Bone marrow (tissue), 2 donors: ENCODE results near the gene EBLN1.
"Not testable (repeated sequence)": the region's sequence is repeated elsewhere in the genome, so short reads cannot be mapped to it uniquely, and the experiment has no call there.

Experiments
- DNase-seq, 2 donors: peaks; one replicate each; lab custom pipeline; 2025; lab: John Stamatoyannopoulos, UW

The EBLN1 gene

GRCh38 chr10:22228167-22228938 is 10.5 kb upstream of the EBLN1 start:
- peak in 1 of 2 donors; percentile 50 for DNase-seq

GRCh38 chr10:22226599-22226998 is 8.8 kb upstream of the EBLN1 start:
- DNase-seq: peak in 1 of 2 donors; percentile 17

DNA sequence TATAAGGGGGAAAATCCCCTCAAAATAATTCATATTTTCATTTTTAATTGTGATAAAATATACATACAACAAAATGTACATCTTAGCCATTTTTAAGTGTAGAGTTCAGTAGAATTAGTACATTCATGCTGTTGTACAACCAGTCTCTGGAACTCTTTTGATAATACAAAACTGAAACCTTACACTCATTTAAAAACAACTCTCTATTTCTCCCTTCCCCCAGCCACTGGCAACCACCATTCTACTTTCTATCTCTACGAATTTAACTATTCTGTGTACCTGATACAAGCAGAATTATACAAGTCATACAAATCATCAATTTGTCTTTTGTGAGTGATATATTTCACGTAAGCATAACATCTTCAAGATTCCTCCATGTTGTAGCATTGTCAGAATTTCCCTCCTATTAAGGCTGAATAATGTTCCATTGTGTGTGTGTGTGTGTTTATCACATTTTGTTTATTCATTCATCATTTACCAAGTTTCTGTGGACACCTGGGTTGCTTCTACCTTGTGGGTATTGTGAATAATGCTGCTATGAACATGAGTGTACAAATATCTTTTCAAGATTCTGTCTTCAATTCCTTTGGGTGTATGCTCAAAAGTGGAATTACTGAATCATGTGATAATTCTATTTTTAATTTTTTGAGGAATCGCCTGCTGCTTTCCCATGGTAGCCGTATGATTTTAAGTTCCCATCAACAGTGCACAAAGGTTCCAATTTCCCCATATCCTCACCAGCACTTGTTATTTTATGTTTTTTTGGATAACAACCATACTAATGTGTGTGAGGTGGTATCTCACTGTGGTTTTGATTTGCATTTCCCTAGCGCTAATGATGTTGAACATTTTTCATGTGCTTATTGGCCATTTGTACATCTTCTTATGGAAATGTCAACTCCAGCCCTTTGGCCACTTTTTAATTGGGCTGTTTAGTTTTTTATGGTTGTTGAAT is 4.7 kb upstream of the EBLN1 start:
- no peak for DNase-seq

DNA sequence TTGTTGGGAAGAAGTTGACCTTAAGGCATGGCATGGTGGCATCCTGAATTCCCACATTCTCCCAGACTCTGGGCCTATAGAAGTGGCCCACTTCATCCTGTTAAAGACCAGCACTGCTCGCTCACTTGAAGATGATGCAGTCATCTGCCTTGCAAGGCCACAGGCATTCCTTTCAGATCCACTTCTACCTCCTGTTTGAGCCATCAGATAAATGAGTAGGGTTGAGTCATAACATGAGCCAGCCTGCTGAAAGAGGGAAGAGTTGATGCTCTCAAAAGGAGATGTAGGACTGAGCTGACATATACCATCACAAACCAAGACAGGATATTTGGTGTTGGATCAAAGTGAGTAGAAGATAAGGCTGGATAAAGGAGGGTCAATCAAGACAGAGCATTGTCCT is 1.5 kb upstream of the EBLN1 start:
- DNase-seq: no peak

- no peak for DNase-seq
These were observed 633 bp upstream of the EBLN1 start for GRCh38 chr10:22218448-22218847.

DNA sequence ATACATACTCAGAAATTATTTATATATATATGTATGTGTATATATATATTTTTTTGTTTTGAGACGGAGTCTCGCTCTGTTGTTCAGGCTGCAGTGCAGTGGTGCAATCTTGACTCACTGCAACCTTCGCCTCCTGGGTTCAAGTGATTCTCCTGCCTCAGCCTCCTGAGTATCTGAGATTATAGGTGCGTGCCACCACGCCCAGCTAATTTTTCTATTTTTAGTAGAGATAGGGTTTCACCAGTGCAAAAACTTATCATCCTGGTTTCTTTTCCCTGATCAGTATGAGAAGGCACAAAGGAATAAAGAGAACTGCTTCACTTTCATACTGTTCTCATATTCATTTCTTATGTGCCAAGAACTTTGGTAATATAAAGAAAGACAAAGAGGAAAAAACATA is 731 bp downstream of the EBLN1 start:
- DNase-seq: not testable (repeated sequence)

DNA sequence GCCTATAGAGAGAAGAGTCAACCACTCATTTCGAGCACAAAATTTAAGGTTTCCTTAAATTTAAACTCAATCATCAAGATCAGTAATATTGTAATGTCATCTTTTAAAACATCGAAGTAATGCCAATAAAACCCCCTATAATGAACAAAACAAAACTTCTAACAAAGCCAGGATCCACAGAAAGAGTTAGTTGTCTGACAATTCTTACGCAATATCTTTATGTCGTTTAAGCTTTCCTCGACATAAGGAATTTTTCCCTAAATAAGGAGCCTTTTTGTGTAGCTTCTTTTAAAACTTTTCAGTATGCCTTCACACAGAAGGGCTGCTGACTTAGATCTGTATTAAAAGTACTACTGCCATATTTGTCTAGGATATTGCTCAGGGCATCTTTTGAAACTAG is 7.5 kb downstream of the EBLN1 start:
- no peak for DNase-seq

- no peak for DNase-seq
These were observed 23.9 kb downstream of the EBLN1 start for GRCh38 chr10:22193945-22194344.

- DNase-seq: no peak
These were observed 32.2 kb downstream of the EBLN1 start for GRCh38 chr10:22185586-22185985.

DNA sequence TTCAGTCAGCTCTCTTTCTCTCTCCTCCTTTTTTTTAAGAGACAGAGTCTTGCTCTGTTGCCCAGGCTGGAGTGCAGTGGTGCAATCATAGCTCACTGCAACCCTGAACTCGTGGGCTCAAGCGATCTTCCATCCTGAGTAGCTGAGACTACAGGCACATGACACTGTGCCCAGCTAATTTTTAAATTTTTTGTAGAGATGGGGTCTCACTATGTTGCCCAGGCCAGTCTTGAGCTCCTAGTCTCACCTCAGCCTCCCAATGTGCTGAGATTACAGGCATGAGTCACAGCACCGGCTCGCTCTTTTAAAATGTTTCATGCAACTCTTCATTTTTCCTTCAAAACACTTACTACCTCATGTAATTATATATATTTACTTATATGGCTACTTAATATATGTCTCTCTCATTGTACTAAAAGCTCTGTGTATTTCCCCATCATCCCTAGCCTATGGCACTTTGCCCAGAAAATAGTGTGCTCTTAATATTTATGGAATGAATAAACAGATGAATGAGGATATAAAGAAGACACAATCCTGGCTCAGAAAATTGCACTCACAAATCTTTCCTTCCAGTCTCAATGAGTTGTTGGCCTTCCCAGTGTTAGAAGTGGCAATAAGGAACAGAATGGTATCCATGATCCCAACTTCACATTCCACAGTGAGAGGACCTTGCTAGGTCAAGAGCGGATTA is 33.9 kb downstream of the EBLN1 start:
- DNase-seq: no peak

DNA sequence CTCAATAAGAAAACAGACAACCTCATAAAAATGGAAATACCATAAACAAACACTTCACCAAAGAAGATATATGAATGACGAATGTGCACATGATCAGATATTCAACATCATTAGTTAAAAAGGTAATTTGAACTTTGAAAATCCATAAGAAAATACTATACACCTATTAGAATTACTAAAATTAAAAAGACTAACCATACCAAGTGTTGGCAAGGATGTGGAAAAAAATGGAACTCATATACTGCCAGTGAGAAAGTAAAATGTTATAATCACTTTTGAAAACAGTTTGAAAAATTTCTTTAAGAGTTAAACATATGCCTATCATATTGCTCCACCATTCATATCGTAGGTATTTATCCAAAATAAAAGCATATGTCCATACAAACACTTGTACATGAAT is 37.1 kb downstream of the EBLN1 start:
- no peak for DNase-seq

DNA sequence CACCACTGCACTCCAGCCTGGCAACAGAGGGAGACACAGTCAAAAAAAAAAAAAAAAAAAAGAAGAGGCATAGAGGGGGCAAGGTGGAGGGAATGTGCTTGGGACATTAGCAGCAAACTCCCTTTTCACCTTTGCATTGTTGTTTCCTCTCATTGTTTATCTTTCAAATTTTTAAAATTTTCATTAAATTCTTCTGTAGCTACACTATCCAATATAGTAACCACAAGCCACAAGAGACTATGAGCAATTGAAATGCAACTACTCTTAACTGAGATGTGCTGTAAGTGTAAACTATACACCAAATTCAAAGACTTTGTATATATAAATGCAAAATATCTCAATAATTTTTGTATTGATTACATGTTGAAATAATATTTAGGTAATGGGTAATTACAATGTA is 43.4 kb downstream of the EBLN1 start:
- no peak for DNase-seq

DNA sequence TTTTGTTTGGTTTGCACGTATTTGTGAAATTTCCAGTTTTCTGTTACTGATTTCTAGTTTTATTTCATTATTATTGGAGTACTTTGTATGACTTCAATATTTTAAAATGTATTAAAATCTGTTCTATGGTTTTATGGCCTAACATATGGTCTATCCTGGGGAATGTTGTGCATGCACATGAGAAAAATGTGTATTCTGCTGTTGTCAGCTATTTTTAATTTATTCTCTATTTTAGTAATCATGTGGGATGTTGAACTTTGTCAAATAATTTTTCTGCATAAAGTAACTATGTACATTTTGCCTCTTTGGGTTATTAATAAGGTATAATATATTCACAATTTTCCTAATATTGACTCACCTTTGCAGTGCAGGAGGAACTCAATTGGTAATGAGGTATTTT is 46.7 kb downstream of the EBLN1 start:
- DNase-seq: no peak

DNA sequence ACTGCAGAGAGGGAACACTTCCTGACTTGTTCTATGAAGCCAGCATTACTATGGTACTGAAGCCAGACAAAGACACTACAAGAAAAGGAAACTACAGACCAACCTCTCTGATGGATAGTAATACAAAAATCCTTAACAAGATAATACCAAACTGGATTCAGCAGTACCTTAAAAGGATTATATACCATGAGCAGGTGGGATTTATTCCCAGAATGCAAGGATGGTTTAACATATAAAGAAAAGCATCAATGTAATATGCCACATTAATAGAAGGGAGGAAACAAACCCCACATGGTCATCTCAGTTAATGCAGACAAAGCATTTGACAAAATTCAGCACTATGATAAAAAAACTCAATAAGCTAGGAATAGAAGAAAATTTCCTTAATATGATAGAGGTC is 47.2 kb downstream of the EBLN1 start:
- DNase-seq: no peak

- no peak for DNase-seq
These were observed 57.8 kb downstream of the EBLN1 start for GRCh38 chr10:22159979-22160378.

GRCh38 chr10:22159180-22159579 is 58.6 kb downstream of the EBLN1 start:
- DNase-seq: peak in 1 of 2 donors; percentile 21
